Right ventricle myocardium inferior (tissue), 1 donor: ENCODE measurements around the gene GTF2IRD1. TPM values are rescaled to one million over a fixed set of nuclear protein-coding genes. Genes with fewer than 3 reads are reported as not detected.
A peak's percentile ranks its signal among the peaks of the same experiment; 100 is the strongest.
"Not testable (repeated sequence)": the region's sequence is repeated elsewhere in the genome, so short reads cannot be mapped to it uniquely, and the experiment has no call there.

Experiments
- ATAC-seq: fragments of 200-7000 bp; cut with Tn5 transposase; one replicate; pipeline ENCODE4 v1.9.1; 2020; ENCODE audit warnings: mild to moderate bottlenecking, moderate library complexity
- DNase-seq: peaks from one replicate; pipeline ENCODE4 v3.0.0; 2021; ENCODE audit errors: missing footprints
- intact Hi-C: fragments of 100-400 bp; cut with DNase I; formaldehyde crosslinking; loops from one replicate; pipeline ENCODE4 v1.11.0; 2022
- total RNA-seq: library from RNA; stranded (reverse); fragmentation: NEBNext Ultra II Directional; extraction: Animal tissue kit (Norgen Biotek cat#: 25700); gene quantifications from one replicate; pipeline ENCODE4 v1.2.1, GENCODE V29; 2021
- donor health status: DM: no; HTN: yes; CAD: no; lungs with severe emphysema.

Gene GTF2IRD1
- total RNA-seq, 1 donor from 2014 or later: 19.1 TPM

DNA sequence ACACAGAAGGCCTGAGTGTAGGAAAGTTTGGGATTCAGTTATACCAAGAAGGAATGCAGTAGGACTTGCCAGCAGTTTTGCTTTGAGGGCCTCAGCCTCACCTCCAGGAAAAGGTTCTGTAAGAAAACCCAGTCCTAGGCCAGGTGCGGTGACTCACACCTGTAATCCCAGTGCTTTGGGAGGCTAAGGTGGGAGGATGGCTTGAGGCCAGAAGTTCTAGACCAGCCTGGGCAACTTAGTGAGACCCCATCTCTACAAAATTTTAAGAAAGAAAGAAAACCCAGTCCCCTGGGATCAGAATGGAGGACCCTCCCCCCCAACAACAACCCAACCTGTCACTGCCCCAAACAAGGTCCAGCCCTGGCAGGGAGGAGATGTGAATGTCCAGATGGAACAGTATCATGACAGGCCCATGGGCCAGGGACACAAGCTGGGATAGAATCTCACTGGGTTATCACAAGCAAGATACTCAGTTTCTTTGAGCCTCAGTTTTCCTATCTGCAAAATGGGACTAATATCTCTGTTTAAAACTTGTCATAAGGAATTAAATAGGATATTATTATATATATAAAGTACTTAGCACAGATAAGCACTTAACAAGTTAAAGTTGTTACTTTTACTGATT lies 68.7 kb downstream of the GTF2IRD1 start:
- DNase-seq: no peak
- intact Hi-C loops: no loop called here
- no peak for ATAC-seq

DNA sequence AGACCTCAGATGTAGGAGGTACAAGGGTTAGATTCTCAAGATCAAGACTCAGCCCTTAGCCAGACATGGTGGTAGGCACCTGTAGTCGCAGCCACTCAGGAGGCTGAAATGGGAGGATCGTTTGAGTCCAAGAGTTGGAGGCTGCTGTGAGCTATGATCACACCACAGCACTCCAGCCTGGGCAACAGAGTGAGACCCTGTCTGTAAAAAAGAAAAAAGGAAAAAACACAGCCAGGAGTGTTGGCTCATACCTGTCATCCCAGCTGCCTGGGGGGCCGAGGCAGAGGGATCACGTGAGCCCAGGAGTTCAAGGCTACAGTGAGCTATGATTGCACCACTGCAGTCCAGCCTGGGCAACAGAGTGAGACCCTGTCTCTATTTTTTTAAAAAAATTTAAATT lies 69.3 kb downstream of the GTF2IRD1 start:
- ATAC-seq: no peak
- intact Hi-C loops: no loop called here
- DNase-seq: no peak

DNA sequence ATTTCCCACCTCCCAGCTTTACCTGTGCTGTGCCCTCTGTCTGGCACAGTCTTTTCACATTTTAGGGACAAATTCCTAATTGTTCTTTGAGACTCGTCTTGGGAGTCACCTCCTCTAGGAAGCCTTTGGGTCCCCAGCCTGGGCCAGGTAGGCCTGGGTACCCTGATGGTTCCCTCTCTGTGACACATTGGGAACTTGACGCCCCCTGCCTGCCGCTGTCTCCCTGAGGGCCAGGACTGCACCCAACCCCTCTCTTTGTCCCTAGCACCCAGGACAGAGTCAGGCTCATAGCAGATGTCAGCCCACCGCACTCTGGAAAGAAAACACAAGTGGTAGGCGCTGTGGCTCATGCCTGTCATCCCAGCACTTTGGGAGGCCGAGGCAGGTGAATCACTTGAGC lies 71.4 kb downstream of the GTF2IRD1 start:
- DNase-seq (no peak), ATAC-seq (no peak)
- intact Hi-C loops: no loop called here

DNA sequence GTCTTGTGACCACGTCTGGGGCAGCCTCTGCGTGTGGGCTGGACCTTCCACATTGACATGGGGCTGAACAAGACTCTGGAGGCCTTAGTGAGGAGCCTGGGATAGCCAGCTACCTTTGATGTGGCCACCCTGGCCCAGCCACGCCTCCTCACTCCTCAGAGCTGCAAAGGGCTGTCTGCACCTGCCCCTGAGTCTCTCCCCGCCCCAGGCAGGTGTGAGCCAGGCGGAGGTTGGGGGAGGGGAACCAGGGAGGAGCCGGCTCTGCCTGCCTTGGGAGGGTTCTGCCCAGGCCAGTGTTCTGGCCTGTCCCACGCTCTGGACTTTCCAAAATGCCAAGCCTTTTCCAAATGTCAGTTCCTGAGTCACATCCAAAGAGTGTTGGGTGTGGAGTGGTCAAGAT lies 72.2 kb downstream of the GTF2IRD1 start:
- ATAC-seq (no peak), DNase-seq (no peak)
- intact Hi-C loops: no loop called here

DNA sequence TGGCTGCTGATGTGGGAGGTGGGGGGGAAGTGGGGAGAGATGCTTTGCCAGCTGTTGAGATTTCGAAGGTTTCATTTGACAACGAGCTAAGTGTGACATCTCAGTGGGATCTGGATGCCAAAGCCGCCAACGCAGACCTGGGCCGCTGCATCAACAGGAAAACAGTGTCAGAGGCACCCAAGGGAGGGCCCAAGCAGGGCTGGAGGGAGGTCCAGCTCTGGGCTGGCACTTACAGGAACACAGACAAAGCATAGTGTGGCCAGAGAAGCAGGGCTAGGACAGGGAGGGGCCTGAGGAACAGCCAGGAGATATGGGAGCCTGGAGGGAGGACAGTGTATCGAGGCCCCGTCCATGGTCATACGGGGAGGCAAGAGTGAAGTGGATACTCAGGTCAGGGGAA lies 73.1 kb downstream of the GTF2IRD1 start:
- ATAC-seq: no peak

DNA sequence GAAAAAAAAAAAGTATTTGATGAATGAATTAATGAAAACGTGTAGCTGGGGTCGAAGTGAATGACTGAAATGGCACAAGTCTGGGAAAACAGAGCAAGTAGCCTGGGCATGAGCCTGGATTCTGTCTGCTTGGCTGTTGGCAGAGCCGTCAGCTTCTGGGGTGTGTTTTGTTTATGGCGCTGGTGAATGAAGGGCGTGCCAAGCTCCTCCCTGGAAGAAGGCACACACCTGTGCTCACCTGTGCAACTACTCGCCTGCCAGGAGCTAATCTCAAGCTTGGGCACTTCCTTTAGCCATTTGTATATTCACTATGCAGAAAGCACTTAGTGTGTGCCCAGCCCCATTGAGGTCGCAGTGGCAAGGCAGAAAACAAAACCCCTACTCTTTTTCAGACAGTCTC lies 74.1 kb downstream of the GTF2IRD1 start:
- intact Hi-C loops: no loop called here
- no peak for ATAC-seq

More for the DNA sequence above, 73.1 kb downstream of the GTF2IRD1 start:
- no peak for DNase-seq
- intact Hi-C loops: no loop called here

DNA sequence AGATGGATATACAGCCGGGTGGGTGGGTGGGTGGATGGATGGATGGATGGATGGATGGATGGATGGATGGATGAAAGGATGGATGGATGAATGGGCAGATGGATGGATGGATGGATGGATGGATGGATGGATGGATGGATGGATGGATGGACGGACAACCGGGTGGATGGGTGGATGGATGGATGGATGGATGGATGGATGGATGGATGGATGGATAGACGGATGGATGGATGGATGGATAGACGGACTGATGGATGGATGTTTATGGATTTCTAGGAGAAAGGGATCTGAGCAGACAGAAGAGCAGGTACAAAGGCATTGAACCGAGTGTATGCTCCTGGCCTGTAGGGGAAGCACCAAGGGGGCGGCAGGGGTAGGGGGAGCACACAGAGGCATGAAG lies 75.1 kb downstream of the GTF2IRD1 start:
- DNase-seq, ATAC-seq, intact Hi-C loops: not testable (repeated sequence)

More for the DNA sequence above, 74.1 kb downstream of the GTF2IRD1 start:
- DNase-seq: no peak

DNA sequence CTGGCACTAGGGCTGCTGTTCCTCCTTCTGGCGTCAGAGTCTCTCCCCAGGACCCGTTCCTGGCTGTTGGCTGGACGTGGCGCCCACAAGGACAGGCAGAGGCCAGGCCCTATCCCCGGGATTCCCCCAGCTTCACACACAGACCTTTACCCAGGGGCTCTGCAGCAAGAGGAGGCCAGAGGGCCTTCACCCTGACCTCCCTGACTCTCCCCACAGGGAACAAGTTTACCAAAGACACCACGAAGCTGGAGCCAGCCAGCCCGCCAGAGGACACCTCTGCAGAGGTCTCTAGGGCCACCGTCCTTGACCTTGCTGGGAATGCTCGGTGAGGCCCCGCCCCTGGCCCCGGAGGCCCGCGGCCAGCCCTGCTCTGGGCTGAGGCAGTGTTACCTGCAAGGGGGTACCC lies 82.2 kb downstream of the GTF2IRD1 start:
- intact Hi-C loops: loop anchor here (1.0 to 5.0 kb wide), 3 partner anchors 34 to 69 kb away; no protein-coding TSS in a partner anchor
- peak; percentile 53 for ATAC-seq

DNA sequence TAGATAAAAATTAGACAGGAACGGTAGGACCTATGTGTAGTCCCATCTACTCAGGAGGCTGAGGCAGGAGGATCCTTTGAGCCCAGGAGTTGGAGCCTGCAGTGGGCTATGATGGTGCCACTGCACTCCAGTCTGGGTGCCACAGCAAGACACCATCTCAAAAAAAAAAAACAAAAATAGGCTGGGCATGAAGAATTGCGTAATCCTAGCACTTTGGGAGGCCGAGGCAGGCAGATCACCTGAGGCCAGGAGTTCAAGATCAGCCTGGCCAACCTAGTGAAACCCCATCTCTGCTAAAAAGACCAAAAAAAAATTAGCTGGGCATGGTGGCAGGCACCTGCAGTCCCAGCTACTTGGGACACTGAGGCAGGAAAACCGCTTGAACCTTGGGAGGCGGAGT lies 88.2 kb downstream of the GTF2IRD1 start:
- ATAC-seq, intact Hi-C loops, DNase-seq: not testable (repeated sequence)

More for the DNA sequence above, 82.2 kb downstream of the GTF2IRD1 start:
- no peak for DNase-seq

DNA sequence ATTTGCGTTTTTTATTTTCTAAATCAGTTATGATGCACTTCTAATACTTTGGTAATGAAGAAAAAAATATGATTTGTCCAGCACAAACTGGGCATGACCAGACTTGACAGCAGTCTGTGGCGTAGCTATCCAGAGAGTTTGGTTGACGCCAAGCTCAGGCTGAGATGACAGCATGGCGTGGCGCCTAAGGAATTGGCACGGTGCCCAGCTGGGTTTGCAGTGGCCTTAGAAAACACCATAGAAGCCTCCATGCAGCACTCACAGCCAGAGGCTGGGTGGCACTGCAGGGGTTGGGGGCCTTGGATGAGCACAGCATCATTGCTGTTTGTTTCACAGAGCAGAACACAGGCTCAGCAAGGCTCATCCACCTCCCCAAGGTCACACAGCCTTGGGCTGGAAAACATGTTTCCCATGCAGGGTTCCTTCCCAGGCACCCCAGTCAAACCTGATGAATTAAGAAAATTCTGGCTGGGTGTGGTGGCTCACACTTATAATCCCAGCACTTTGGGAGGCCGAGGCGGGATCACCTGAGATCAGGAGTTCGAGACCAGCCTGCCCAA lies 88.9 kb downstream of the GTF2IRD1 start:
- intact Hi-C loops: no loop called here
- no peak for DNase-seq
- peak; percentile 70 for ATAC-seq

DNA sequence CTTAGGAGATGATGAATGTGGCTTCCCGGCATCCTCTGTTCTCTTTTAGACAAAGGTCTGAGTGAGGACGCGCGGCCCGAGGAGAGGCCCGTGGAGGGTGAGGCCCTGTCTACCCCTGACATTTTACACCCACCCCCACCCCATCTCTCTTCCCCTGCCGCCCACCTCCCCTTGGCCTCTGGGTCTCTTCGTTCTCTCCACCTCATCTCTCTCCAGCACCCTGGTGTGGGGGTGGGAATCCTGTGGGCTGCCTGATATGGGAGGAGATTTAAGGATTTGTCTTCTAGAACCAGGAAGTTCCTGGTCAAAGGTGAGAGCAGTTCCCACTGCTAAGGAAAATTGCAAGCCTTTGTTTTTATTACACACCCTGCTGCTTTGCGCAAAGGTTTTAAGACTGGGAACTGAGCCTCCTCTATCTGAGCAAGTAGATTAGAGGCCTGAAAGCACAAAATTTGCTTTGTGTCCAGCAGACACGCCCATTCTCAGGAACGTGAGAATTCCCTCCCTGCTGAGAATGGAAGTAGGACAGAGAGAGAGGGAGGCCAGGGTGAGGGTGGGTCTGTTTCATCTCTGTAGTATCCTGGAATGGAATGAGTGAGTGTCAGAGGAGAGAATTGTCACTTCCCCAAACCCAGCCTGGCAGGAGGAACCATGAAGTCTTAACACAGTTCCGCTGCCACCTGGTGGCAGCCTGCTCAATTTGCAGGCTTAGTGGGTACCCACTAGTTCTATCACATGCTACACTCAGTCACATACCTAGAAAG lies 91.2 kb downstream of the GTF2IRD1 start:
- no peak for DNase-seq
- no peak for ATAC-seq
- intact Hi-C loops: loop anchor here (5.0 kb wide), 1 partner anchor 128 kb away; no protein-coding TSS in a partner anchor

DNA sequence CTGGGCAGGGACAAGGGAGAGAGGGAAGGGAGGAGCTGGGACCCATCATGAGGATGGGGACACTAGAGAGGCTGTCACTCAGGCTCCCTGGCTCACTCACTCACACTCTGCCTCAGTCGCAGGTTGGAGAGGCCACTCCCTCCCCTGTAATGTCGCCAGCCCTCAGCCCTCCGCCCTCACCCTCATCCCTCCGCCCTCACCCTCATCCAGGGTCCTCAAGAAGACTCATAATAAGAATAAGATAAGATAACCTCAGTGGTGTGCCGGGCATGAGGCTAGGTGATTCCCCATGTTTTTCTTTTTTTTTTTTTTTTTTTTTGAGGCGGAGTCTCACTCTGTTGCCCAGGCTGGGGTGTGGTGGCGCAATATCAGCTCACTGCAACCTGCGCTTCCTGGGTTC lies 92.2 kb downstream of the GTF2IRD1 start:
- intact Hi-C loops: loop anchor here (5.0 kb wide), 1 partner anchor 129 kb away; no protein-coding TSS in a partner anchor
- no peak for ATAC-seq
- DNase-seq: no peak

DNA sequence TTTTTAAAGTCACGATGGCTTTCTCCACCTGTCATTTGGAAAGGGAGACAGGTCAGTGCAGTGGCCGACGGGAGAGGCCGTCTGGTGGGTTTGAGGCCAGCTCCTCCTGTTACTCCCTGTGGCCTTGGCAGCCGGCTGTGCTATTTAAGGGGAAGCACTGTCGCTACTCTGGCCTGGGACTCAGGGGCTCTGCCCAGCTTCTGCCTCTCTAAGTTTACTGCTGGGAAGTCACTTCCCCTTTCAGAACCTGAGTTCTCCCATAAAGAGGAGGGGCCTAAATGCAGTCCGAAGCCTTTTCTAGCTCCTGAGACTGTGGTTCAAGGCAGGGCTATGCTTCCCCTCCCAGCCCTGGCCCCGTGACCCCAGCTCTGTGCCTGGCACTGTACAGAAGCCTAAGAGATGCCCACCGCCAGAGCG lies 99.9 kb downstream of the GTF2IRD1 start:
- ATAC-seq (peak; percentile 77), DNase-seq (peak; percentile 74)
- intact Hi-C loops: not testable (repeated sequence)

DNA sequence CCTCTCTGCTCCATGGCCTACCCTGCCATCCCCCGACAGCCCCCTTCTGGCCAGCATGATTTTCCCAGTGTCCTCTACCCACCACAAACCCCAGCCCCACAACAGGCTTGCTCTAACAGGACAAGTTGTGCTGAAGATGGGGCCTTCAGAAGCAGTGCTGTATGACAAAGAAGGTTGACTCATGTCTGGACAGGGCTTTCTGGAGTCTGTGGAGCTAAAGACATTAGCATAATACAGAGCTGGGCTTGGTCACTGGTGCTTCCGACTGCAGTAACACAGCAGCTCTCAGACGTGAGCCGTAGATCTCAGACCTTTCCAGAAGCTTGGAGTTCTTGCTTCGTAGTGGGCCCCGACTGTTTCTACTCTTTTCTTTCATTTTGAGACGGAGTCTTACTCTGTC lies 100.5 kb downstream of the GTF2IRD1 start:
- intact Hi-C loops: no loop called here
- DNase-seq (no peak), ATAC-seq (no peak)

DNA sequence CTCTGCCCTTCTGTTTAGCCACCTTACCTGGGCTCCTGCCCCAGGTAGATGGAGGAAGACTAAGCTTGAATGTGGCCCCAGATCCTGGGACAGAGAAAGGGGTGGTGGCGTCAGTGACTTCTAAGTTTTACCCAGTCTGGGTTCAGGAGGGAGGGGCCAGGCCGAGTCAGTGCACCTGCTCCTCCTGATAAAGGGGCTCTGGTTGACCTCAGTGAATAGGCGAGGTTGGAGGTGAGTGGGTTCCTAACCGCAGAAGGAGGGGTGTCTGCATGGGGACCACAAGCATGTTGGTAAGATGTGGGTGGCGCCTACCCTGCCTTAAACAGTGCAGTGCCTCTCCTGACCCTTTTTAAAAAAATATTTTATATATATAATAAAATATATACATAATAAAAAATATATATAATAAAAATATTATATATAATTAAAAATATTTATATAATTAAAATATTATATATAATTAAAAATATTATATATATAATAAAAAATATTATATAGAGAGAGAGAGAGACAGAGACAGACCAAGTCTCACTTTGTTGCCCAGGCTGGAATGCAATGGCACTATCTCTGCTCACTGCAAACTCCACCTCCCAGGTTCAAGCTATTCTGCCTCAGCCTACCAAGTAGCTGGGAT lies 106.5 kb downstream of the GTF2IRD1 start:
- DNase-seq (no peak), ATAC-seq (no peak)
- intact Hi-C loops: no loop called here

DNA sequence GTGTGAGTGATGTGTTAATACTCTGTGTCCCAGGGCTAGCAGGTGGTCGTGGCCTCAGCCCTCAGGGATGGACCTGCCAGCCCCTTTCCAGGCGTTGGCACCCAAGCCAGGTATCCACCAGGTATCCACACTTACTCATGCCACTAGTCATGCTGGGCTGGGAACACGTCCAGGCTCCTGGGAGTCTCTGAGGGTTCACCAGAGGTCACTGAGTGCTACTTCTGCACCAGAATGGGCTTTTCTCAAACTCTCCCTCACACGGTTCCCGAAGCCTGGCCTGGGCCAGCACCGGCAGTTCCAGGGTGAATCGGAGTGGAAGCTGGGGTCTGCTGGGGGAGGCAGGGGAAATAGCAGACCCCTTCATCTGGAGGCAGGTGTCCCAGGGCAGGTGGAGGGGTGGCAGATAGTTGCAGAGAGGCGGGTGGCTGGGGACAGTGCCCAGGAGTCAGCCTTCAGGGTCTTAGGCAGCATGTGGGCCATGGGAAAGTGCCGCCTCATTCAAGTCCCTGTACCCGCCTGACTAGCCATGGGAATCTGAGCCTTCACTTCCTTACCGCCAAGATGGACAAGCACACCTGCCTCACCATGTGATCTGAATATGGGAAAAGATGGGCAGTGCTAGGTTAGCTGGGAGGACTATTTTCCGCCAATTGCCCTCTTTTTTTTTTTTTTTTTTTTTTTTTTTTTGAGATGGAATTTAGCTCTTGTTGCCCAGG lies 108.3 kb downstream of the GTF2IRD1 start:
- DNase-seq (no peak), ATAC-seq (no peak)
- intact Hi-C loops: no loop called here

DNA sequence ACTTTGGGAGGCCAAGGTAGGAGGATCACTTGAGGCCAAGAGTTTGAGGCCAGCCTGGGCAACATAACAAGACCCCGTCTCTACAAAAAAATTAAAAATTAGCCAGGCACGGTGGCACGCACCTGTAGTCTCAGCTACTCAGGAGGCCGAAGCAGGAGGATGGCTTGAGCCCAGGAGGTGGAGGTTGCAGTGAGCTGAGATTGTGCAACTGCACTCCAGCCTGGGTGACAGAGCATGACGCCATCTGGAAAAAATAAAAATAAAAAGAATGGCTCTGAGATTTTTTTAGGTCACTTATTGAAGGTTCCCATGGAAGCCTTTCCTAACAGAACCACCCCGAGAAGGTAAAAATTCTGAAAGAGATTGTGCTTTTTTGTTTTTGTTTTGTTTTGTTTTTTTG lies 109.9 kb downstream of the GTF2IRD1 start:
- ATAC-seq, intact Hi-C loops, DNase-seq: not testable (repeated sequence)

DNA sequence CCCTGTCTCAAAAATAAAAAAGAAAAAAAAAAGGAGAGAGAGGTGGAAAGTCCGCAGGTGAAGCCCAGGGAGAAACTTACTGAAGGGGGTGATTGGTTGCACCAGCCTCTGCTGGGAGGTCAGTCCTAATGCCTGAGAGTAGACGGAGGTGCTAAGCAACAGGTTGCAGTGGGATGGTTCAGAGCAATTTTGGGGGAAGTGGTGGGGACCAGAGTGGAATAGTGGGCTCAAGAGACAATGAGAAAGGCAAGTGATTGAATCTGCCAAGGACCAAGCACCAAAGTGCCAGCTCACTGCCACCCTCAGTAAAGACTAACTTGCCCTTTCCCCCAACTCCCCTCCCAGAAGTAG lies 113.6 kb downstream of the GTF2IRD1 start:
- ATAC-seq: no peak
- intact Hi-C loops: loop anchor here (2.0 kb wide), 1 partner anchor 116 kb away; no protein-coding TSS in a partner anchor
- DNase-seq: no peak

DNA sequence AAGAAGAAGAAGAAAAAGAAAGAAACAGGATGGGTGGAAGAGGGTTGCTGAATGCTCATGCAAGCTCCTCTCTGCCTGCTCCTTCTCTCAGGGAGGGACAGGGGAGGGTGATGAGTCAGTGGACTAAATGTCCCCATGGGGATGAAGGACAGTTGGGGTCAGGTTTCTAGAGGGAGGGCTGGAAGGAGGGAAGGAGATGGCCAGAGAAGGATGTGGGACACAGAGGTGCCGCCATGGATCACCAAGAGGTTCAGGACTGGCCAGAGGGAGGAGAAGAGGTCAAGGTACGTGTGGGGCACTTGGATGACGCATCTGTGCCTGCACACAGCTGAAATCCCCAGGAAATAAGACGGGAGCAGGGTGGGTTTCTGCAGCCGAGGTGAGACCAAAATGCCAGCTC lies 115.0 kb downstream of the GTF2IRD1 start:
- no peak for ATAC-seq
- no peak for DNase-seq
- intact Hi-C loops: no loop called here
